ENCODE measurements around the gene ZNF615. TPM values are rescaled to one million over a fixed set of nuclear protein-coding genes. Genes with fewer than 3 reads are reported as not detected.
"Not testable (repeated sequence)": the region's sequence is repeated elsewhere in the genome, so short reads cannot be mapped to it uniquely, and the experiment has no call there.

The ZNF615 gene
- total RNA-seq, 4 donors from 2014 or later: 3.6 to 23.9 (median 14.4) TPM

- in situ Hi-C loops (cut with MboI; ENCODE audit: low pct_ligation_motif_present in 1 of 4, low pct_unique_long_range_greater_than_20kb in 1 of 4, low sequenced_read_pairs in 3 of 4): no loop called here
- H3K36me3 ChIP-seq: peaks cover 6 to 91% (median 48%) of the 10 kb centered on the region in 4 donors
- H3K4me1 ChIP-seq: no peaks in the 10 kb centered on the region
- H3K27me3 ChIP-seq: no peaks in the 10 kb centered on the region
- intact Hi-C loops (cut with DNase I; ENCODE audit: low total_unique reads): no loop called here
- H3K27ac ChIP-seq: no peak overlapping the region
- peaks cover 95 to 99% of the 10 kb centered on the region in 2 donors for H3K9me3 ChIP-seq
- TF ChIP-seq, protein P1, sequence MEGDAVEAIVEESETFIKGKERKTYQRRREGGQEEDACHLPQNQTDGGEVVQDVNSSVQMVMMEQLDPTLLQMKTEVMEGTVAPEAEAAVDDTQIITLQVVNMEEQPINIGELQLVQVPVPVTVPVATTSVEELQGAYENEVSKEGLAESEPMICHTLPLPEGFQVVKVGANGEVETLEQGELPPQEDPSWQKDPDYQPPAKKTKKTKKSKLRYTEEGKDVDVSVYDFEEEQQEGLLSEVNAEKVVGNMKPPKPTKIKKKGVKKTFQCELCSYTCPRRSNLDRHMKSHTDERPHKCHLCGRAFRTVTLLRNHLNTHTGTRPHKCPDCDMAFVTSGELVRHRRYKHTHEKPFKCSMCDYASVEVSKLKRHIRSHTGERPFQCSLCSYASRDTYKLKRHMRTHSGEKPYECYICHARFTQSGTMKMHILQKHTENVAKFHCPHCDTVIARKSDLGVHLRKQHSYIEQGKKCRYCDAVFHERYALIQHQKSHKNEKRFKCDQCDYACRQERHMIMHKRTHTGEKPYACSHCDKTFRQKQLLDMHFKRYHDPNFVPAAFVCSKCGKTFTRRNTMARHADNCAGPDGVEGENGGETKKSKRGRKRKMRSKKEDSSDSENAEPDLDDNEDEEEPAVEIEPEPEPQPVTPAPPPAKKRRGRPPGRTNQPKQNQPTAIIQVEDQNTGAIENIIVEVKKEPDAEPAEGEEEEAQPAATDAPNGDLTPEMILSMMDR (IDR thresholded peaks at IDR 0.05): no peak
- TF ChIP-seq POLR2A (IDR thresholded peaks at IDR 0.05) (no peak), EP300 (IDR thresholded peaks at IDR 0.05; ENCODE audit: low read depth) (no peak), POLR2AphosphoS5 (IDR thresholded peaks at IDR 0.05) (no peak)
- DNase-seq: no peak
- no peak overlapping the region for H3K4me3 ChIP-seq
- WGBS, 2 donors (ENCODE audit: low coverage in 1 of 2): 91 to 93% methylated on average over 3 to 4 of the region's 4 CpGs
Measured at GRCh38 chr19:51971624-51972023, 36.4 kb downstream of the ZNF615 start.

DNA sequence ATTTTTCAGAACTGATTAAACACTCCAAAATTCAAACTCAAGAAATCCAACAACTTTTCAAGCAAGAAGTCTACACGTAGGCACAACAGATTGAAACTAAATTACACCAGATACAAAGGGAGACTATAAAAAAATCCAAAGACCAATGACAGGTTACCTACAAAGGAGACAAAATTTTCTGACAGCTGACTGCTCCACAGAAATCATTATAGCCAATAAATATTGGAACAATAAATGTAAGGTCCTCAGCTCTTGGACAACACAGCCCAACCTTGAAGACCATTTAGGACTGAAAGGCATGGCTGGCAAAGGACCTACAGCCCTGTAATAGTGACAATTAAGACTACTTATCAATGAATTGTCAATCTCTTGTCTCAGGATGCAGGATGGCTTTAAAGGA is 37.3 kb downstream of the ZNF615 start:
- TF ChIP-seq POLR2A (IDR thresholded peaks at IDR 0.05) (no peak), EP300 (IDR thresholded peaks at IDR 0.05; ENCODE audit: low read depth) (no peak), POLR2AphosphoS5 (IDR thresholded peaks at IDR 0.05) (no peak)
- TF ChIP-seq, protein P1 (IDR thresholded peaks at IDR 0.05): no peak
- H3K9me3 ChIP-seq: peaks cover 94 to 100% of the 10 kb centered on the region in 2 donors
- in situ Hi-C loops (cut with MboI; ENCODE audit: low pct_ligation_motif_present in 1 of 4, low pct_unique_long_range_greater_than_20kb in 1 of 4, low sequenced_read_pairs in 3 of 4): no loop called here

DNA sequence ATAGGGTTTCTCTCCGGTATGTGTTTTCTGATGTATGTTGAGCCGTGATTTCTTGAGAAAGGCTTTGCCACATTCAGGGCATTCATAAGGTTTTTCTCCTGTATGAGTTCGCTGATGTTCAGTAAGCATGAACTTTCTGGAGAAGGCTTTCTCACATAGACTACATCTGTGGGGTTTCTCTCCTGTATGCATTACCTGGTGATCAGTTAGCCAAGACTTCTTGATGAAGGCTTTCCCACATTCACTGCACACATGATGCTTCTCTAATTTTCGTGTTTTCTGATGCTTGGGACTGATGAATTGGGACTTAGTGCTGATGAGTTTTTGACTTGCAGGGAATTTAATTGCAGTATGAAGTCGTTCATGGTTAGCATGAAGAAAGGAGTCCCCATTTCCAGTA is 42.4 kb downstream of the ZNF615 start:
- H3K4me3 ChIP-seq: no peak overlapping the region
- no peak overlapping the region for H3K27ac ChIP-seq
- in situ Hi-C loops (cut with MboI; ENCODE audit: low pct_ligation_motif_present in 1 of 4, low pct_unique_long_range_greater_than_20kb in 1 of 4, low sequenced_read_pairs in 3 of 4) (no loop called here), intact Hi-C loops (cut with DNase I; ENCODE audit: low total_unique reads) (no loop called here)
- H3K27me3 ChIP-seq: no peaks in the 10 kb centered on the region
- TF ChIP-seq EP300 (IDR thresholded peaks at IDR 0.05; ENCODE audit: low read depth) (no peak), POLR2A (IDR thresholded peaks at IDR 0.05) (no peak), POLR2AphosphoS5 (IDR thresholded peaks at IDR 0.05) (no peak)
- TF ChIP-seq, protein P1 (IDR thresholded peaks at IDR 0.05): no peak
- H3K9me3 ChIP-seq: peaks cover 82 to 93% of the 10 kb centered on the region in 2 donors
- H3K4me1 ChIP-seq: no peaks in the 10 kb centered on the region
- DNase-seq: no peak
- WGBS, 2 donors (ENCODE audit: low coverage in 1 of 2): 96 to 98% methylated on average over 5 of the region's 5 CpGs
- H3K36me3 ChIP-seq: peaks cover 16 to 73% (median 46%) of the 10 kb centered on the region in 4 donors

More for the DNA sequence above, 37.3 kb downstream of the ZNF615 start:
- no peak for DNase-seq
- Histone ChIP-seq H3K4me1 (no peaks in the 10 kb centered on the region), H3K4me3 (no peak overlapping the region), H3K36me3 (peaks cover 9 to 94% (median 53%) of the 10 kb centered on the region in 4 donors), H3K27me3 (no peaks in the 10 kb centered on the region), H3K27ac (no peak overlapping the region)
- intact Hi-C loops (cut with DNase I; ENCODE audit: low total_unique reads): no loop called here
- WGBS, 2 donors (ENCODE audit: low coverage in 1 of 2): 86 to 100% methylated on average over 1 of the region's 1 CpG

DNA sequence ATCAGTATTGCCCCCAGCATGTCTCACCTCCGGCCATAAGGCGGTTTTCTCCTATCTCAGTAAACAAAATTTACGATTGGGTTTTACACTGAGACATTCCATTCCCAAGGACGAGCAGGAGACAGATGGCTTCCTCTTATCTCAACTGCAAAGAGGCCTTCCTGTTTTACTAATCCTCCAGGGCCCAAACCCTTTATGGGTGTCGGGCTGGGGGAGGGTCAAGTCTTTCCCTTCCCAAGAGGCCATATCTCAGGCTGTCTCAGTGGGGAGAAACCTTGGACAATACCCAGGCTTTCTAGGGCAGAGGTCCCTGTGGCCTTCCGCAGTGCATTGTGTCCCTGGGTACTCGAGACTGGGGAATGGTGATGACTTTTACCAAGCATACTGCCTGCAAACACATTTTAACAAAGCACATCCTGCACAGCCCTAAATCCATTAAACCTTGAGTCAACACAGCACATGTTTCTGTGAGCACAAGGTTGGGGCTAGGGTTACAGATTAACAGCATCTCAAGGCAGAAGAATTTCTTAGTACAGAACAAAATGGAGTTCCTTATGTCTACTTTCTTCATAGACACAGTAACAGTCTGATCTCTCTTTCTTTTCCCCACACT is 47.3 kb downstream of the ZNF615 start:
- peak; percentile 25 for DNase-seq
- H3K4me3 ChIP-seq; H3K4me1 ChIP-seq; H3K27me3 ChIP-seq; in situ Hi-C loops (cut with MboI; ENCODE audit: low pct_ligation_motif_present in 1 of 4, low pct_unique_long_range_greater_than_20kb in 1 of 4, low sequenced_read_pairs in 3 of 4); intact Hi-C loops (cut with DNase I; ENCODE audit: low total_unique reads): not testable (repeated sequence)
- Histone ChIP-seq H3K36me3 (peaks cover 10 to 24% (median 18%) of the 10 kb centered on the region in 4 donors), H3K9me3 (peaks cover 55 to 80% of the 10 kb centered on the region in 2 donors), H3K27ac (peak overlapping the region in 1 of 4 donors; percentile 33)
- 10 to 28% methylated on average over 2 to 7 of the region's 7 CpGs for WGBS, 2 donors (ENCODE audit: low coverage in 1 of 2)

DNA sequence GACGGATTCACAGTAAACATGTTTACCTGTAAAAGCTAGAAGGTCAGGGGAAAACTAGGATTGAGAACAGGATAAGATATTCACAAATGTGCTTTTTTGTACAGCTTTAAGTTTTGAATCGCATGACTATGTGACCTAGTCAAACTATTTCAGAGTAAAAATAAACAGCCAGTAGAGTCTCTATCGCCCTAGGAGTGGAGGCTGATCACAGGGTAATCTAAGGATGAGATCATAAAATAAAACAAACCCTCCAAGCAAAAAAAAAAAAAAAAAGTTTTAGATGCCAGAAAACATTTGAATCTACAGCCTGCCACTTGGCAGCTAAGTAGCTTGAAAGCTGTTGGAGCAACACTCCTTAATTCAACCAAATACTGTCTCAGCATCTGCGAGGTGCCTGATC is 48.2 kb downstream of the ZNF615 start:
- H3K36me3 ChIP-seq: peaks cover 3 to 15% (median 9%) of the 10 kb centered on the region in 4 donors
- TF ChIP-seq EP300 (IDR thresholded peaks at IDR 0.05; ENCODE audit: low read depth) (no peak), POLR2AphosphoS5 (IDR thresholded peaks at IDR 0.05) (no peak), POLR2A (IDR thresholded peaks at IDR 0.05) (no peak)
- TF ChIP-seq, protein P1 (IDR thresholded peaks at IDR 0.05): no peak
- in situ Hi-C loops (cut with MboI; ENCODE audit: low pct_ligation_motif_present in 1 of 4, low pct_unique_long_range_greater_than_20kb in 1 of 4, low sequenced_read_pairs in 3 of 4): no loop called here
- peak overlapping the region in 1 of 4 donors; percentile 15 for H3K27ac ChIP-seq
- no peaks in the 10 kb centered on the region for H3K27me3 ChIP-seq
- intact Hi-C loops (cut with DNase I; ENCODE audit: low total_unique reads): no loop called here
- H3K9me3 ChIP-seq: peaks cover 45 to 71% of the 10 kb centered on the region in 2 donors
- 53 to 60% methylated on average over 4 of the region's 4 CpGs for WGBS, 2 donors (ENCODE audit: low coverage in 1 of 2)
- no peak for DNase-seq
- no peaks in the 10 kb centered on the region for H3K4me1 ChIP-seq
- no peak overlapping the region for H3K4me3 ChIP-seq

DNA sequence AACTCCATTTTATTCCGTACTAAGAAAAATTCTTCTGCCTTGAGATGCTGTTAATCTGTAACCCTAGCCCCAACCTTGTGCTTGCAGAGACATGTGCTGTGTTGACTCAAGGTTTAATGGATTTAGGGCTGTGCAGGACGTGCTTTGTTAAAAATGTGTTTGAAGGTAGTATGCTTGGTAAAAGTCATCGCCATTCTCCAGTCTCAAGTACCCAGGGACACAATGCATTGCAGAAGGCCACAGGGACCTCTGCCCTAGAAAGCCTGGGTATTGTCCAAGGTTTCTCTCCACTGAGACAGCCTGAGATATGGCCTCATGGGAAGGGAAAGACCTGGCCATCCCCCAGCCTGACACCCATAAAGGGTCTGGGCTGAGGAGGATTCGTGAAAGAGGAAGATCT is 50.2 kb downstream of the ZNF615 start:
- H3K27ac ChIP-seq; DNase-seq; in situ Hi-C loops (cut with MboI; ENCODE audit: low pct_ligation_motif_present in 1 of 4, low pct_unique_long_range_greater_than_20kb in 1 of 4, low sequenced_read_pairs in 3 of 4); H3K27me3 ChIP-seq; H3K4me1 ChIP-seq; intact Hi-C loops (cut with DNase I; ENCODE audit: low total_unique reads); H3K4me3 ChIP-seq; H3K36me3 ChIP-seq: not testable (repeated sequence)
- WGBS, 2 donors (ENCODE audit: low coverage in 1 of 2): 66 to 85% methylated on average over 1 to 4 of the region's 4 CpGs
- peaks cover 38 to 58% of the 10 kb centered on the region in 2 donors for H3K9me3 ChIP-seq
